Activated CD8-positive, alpha-beta T cell treated with anti-CD3 and anti-CD28 coated beads for 36 hours (primary cell): ENCODE results near the gene PRKCQ. TPM values are rescaled to one million over a fixed set of nuclear protein-coding genes. Genes with fewer than 3 reads are reported as not detected.

Experiments used
- ATAC-seq: fragments of 200-7000 bp; cut with Tn5 transposase; one replicate; pipeline ENCODE4 v1.10.0; 2021; ENCODE audit warnings: mild to moderate bottlenecking, moderate library complexity
- CTCF ChIA-PET: fragments of 350-600 bp; sonication (Branson Sonifier 250); formaldehyde crosslinking; loops from one replicate; lab custom pipeline; 2021; ENCODE audit warnings: antibody characterized with exemption; lab: Charles Lee
- POLR2A ChIA-PET: fragments of 350-600 bp; sonication (Branson Sonifier 250); formaldehyde crosslinking; loops from one replicate; lab custom pipeline; 2021; ENCODE audit warnings: antibody characterized with exemption; lab: Charles Lee
- DNase-seq: peaks from one replicate; pipeline ENCODE4 v3.0.0-alpha.2; 2020
- H3K27ac Mint-ChIP-seq: one replicate; pipeline ENCODE4 v1.8.0; 2021; ENCODE audit warnings: mild to moderate bottlenecking, mixed read lengths
- H3K27me3 Mint-ChIP-seq: one replicate; pipeline ENCODE4 v1.8.0; 2021; ENCODE audit warnings: mixed read lengths
- H3K36me3 Mint-ChIP-seq: one replicate; pipeline ENCODE4 v1.8.0; 2021; ENCODE audit warnings: low read depth, mixed read lengths
- H3K4me1 Mint-ChIP-seq: one replicate; pipeline ENCODE4 v1.8.0; 2021; ENCODE audit warnings: low read depth, mixed read lengths
- H3K4me3 Mint-ChIP-seq: one replicate; pipeline ENCODE4 v1.8.0; 2021; ENCODE audit warnings: mild to moderate bottlenecking, moderate library complexity, mixed read lengths
- H3K9me3 Mint-ChIP-seq: one replicate; pipeline ENCODE4 v1.8.0; 2021; ENCODE audit warnings: mixed read lengths
- CTCF ChIP-seq: fragments of 200-600 bp; IDR thresholded peaks from one replicate; pipeline ENCODE4 v1.8.0; 2022; ENCODE audit warnings: antibody characterized with exemption, mild to moderate bottlenecking
- intact Hi-C: fragments of 100-400 bp; cut with micrococcal nuclease; formaldehyde crosslinking; loops from one replicate; pipeline ENCODE4 v1.10.0; 2022
- total RNA-seq, 2 experiments: library from RNA; stranded (reverse); gene quantifications; one replicate each; pipeline ENCODE4 v1.2.3, GENCODE V29; 2021

PRKCQ gene
- total RNA-seq, 2 experiments from 2014 or later = 46.3 to 47.1 TPM

- Mint-ChIP-seq H3K36me3 (peaks cover 85% of the 10 kb centered on the region), H3K27ac (peak overlapping the region; percentile 91), H3K4me3 (no peak overlapping the region), H3K4me1 (peaks cover 87% of the 10 kb centered on the region), H3K9me3 (peaks cover 19% of the 10 kb centered on the region), H3K27me3 (no peaks in the 10 kb centered on the region)
- ChIA-PET POLR2A (interaction anchor here (0.7 to 1.2 kb wide), 3 partner anchors 19 to 69 kb away, joined by 3 to 4 read pairs (median 3); no protein-coding TSS in a partner anchor), CTCF (interaction anchor here (1.5 kb wide), 1 partner anchor 34 kb away, joined by 3 read pairs; no protein-coding TSS in a partner anchor)
- intact Hi-C loops = loop anchor here (5.0 kb wide), 1 partner anchor 39 kb away; no protein-coding TSS in a partner anchor
- ATAC-seq (no peak), DNase-seq (no peak)
- no peak for TF ChIP-seq CTCF
These were observed 68.7 kb downstream of the PRKCQ start for GRCh38 chr10:6511347-6511746.

- intact Hi-C loops = loop anchor here (2.0 kb wide), 1 partner anchor 15 kb away; no protein-coding TSS in a partner anchor
- CTCF ChIA-PET = interaction anchor here (0.7 to 1.4 kb wide), 8 partner anchors 14 to 438 kb away, joined by 3 to 7 read pairs (median 4); no protein-coding TSS in a partner anchor
- Mint-ChIP-seq H3K4me1 (peaks cover 79% of the 10 kb centered on the region), H3K36me3 (peaks cover 78% of the 10 kb centered on the region), H3K27me3 (no peaks in the 10 kb centered on the region), H3K27ac (peak overlapping the region; percentile 89), H3K9me3 (peaks cover 19% of the 10 kb centered on the region), H3K4me3 (peak overlapping the region; percentile 4)
- no peak for TF ChIP-seq CTCF
- ATAC-seq = peak; percentile 88
- peak; percentile 80 for DNase-seq
- POLR2A ChIA-PET = interaction anchor here (0.7 to 2.7 kb wide), 11 partner anchors 9 to 73 kb away, joined by 3 to 14 read pairs (median 3); partner anchors contain the start of gene PRKCQ
These were observed 72.8 kb downstream of the PRKCQ start for GRCh38 chr10:6507311-6507710.

GRCh38 chr10:6505300-6505699 is 74.8 kb downstream of the PRKCQ start:
- H3K4me3 Mint-ChIP-seq = no peak overlapping the region
- peaks cover 2% of the 10 kb centered on the region for H3K9me3 Mint-ChIP-seq
- TF ChIP-seq CTCF = no peak
- peak overlapping the region; percentile 82 for H3K27ac Mint-ChIP-seq
- ChIA-PET CTCF (interaction anchor here (1.6 kb wide), 1 partner anchor 12 kb away, joined by 4 read pairs; no protein-coding TSS in a partner anchor), POLR2A (interaction anchor here (1.2 to 1.6 kb wide), 2 partner anchors 13 to 37 kb away, joined by 4 to 5 read pairs; no protein-coding TSS in a partner anchor)
- DNase-seq = no peak
- H3K36me3 Mint-ChIP-seq = peaks cover 74% of the 10 kb centered on the region
- H3K4me1 Mint-ChIP-seq = peaks cover 76% of the 10 kb centered on the region
- ATAC-seq = no peak
- H3K27me3 Mint-ChIP-seq = no peaks in the 10 kb centered on the region
- intact Hi-C loops = no loop called here

GRCh38 chr10:6504296-6504695 is 75.8 kb downstream of the PRKCQ start:
- DNase-seq (peak; percentile 72), ATAC-seq (peak; percentile 63)
- Mint-ChIP-seq H3K27ac (peak overlapping the region; percentile 81), H3K9me3 (peaks cover 2% of the 10 kb centered on the region), H3K27me3 (no peaks in the 10 kb centered on the region), H3K4me3 (peak overlapping the region; percentile 9), H3K4me1 (peaks cover 75% of the 10 kb centered on the region), H3K36me3 (peaks cover 64% of the 10 kb centered on the region)
- intact Hi-C loops = loop anchor here (5.0 kb wide), 1 partner anchor 38 kb away; no protein-coding TSS in a partner anchor
- TF ChIP-seq CTCF = no peak
- POLR2A ChIA-PET = interaction anchor here (1.0 to 1.6 kb wide), 4 partner anchors 9 to 85 kb away, joined by 3 to 5 read pairs (median 4); no protein-coding TSS in a partner anchor
- CTCF ChIA-PET = interaction anchor here (1.6 to 2.0 kb wide), 2 partner anchors 11 to 39 kb away, joined by 4 to 9 read pairs; no protein-coding TSS in a partner anchor

- ATAC-seq (no peak), DNase-seq (no peak)
- no peak overlapping the region for H3K4me3 Mint-ChIP-seq
- TF ChIP-seq CTCF = no peak
- H3K36me3 Mint-ChIP-seq = peaks cover 66% of the 10 kb centered on the region
- peak overlapping the region; percentile 81 for H3K27ac Mint-ChIP-seq
- H3K9me3 Mint-ChIP-seq = peaks cover 6% of the 10 kb centered on the region
- ChIA-PET CTCF (interaction anchor here (0.7 to 2.7 kb wide), 6 partner anchors 9 to 78 kb away, joined by 3 to 9 read pairs (median 3); no protein-coding TSS in a partner anchor), POLR2A (interaction anchor here (1.1 to 1.5 kb wide), 6 partner anchors 8 to 40 kb away, joined by 3 to 6 read pairs (median 4); no protein-coding TSS in a partner anchor)
- intact Hi-C loops = loop anchor here (5.0 kb wide), 1 partner anchor 39 kb away; no protein-coding TSS in a partner anchor
- no peaks in the 10 kb centered on the region for H3K27me3 Mint-ChIP-seq
- H3K4me1 Mint-ChIP-seq = peaks cover 67% of the 10 kb centered on the region
These were observed 76.9 kb downstream of the PRKCQ start for GRCh38 chr10:6503171-6503570.
